Mucosa of descending colon (tissue), 3 donors: ENCODE data around the gene LARGE1. TPM values are rescaled to one million over a fixed set of nuclear protein-coding genes. Genes with fewer than 3 reads are reported as not detected.

ENCODE experiments used
- ATAC-seq: fragments of 200-7000 bp; cut with Tn5 transposase; one replicate; pipeline ENCODE4 v1.9.1; 2020; ENCODE audit warnings: mild to moderate bottlenecking, moderate library complexity
- DNase-seq, 3 donors: peaks; one replicate each; pipeline ENCODE4 v3.0.0-alpha.2; 2020
- H3K36me3 ChIP-seq: fragments of 200-600 bp; one replicate; pipeline ENCODE4 v1.8.0; 2021; ENCODE audit warnings: low read depth, mild to moderate bottlenecking
- H3K4me1 ChIP-seq: fragments of 200-600 bp; one replicate; pipeline ENCODE4 v1.8.0; 2021; ENCODE audit warnings: low read depth, mild to moderate bottlenecking
- H3K4me3 ChIP-seq: fragments of 200-600 bp; one replicate; pipeline ENCODE4 v1.8.0; 2021; ENCODE audit warnings: mild to moderate bottlenecking
- H3K9me3 ChIP-seq: fragments of 200-600 bp; one replicate; pipeline ENCODE4 v1.8.0; 2021; ENCODE audit warnings: mild to moderate bottlenecking
- intact Hi-C, 2 donors: fragments of 100-400 bp; cut with DNase I in 1 of 2; cut with micrococcal nuclease in 1 of 2; formaldehyde crosslinking; loops; one replicate each; pipeline versions ENCODE4 v1.11.0 to v1.11.1; 2022; cut with DNase I, micrococcal nuclease
- total RNA-seq, 3 donors: library from RNA; stranded (reverse); fragmentation: NEBNext Ultra II Directional in 2 of 3; extraction: Animal tissue kit (Norgen Biotek cat#: 25700) in 2 of 3; gene quantifications; one replicate each; pipeline versions ENCODE4 v1.2.1 to v1.2.4, GENCODE V29; 2021 to 2023
- TF ChIP-seq, protein P1 (sequence below): fragments of 200-600 bp; IDR thresholded peaks from one replicate; pipeline ENCODE4 v1.8.0; 2022; ENCODE audit warnings: antibody characterized with exemption, mild to moderate bottlenecking
- donor health status: DM: no; HTN: no; CAD: no; lungs with moderate emphysema.
- donor health status: DM: no; HTN: no; CAD: no.
- donor health status: DM: no; HTN: yes; CAD: no.

The LARGE1 gene
- total RNA-seq, 3 donors from 2014 or later = 29.3 to 93.8 (median 67.7) TPM

DNA sequence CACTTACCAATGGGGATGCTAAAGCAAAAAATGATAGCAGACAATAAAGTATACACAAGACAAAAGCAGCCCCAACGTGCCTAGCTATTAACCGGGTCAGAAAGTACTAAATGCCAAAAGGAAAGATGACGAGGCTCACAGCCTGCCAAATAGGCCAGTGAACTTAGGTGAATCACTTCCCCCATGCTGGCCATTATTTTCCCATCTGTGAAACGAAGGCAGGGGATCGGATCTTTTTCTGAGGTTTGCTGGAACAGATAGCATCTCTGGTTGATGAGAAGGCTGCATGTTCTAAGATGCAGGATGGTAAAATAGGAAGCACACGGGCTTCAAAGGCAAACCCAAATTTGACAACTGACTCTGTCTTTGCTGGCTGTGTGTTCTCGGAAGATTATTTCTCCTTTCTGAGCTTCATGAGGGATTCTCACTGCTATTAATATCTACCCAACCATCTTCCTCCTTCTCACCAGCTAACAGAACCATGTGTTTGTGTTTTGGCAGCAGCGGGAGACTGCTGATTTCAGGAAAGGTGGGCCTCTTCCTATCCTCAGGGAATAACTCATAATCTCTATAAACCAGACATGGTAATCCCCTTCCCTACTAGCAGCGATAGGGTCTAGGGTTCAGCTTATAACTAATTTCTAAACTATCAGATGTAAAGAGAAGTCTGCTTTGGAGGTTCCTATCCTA, 390.7 kb downstream of the LARGE1 start:
- no peak for ATAC-seq
- TF ChIP-seq, protein P1, sequence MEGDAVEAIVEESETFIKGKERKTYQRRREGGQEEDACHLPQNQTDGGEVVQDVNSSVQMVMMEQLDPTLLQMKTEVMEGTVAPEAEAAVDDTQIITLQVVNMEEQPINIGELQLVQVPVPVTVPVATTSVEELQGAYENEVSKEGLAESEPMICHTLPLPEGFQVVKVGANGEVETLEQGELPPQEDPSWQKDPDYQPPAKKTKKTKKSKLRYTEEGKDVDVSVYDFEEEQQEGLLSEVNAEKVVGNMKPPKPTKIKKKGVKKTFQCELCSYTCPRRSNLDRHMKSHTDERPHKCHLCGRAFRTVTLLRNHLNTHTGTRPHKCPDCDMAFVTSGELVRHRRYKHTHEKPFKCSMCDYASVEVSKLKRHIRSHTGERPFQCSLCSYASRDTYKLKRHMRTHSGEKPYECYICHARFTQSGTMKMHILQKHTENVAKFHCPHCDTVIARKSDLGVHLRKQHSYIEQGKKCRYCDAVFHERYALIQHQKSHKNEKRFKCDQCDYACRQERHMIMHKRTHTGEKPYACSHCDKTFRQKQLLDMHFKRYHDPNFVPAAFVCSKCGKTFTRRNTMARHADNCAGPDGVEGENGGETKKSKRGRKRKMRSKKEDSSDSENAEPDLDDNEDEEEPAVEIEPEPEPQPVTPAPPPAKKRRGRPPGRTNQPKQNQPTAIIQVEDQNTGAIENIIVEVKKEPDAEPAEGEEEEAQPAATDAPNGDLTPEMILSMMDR = no peak
- intact Hi-C loops = no loop called here

DNA sequence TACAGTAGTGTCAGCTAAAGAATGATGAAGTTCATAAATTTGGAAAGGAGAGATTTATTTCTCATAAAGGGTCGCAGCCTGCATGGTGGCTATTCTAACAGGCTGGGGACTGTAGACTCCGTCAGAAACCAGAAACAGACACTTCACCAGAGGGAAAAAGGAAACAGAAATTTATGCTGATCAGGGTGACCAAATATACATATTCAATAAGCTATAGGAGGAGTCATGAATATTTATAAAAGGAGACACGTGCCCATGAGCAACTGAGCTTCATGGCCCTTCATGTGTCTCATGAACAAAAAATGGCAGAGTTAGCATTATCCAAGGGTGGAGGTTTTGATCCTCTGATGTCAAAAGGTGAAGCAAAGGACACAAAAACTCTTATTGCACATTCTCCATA, 392.1 kb downstream of the LARGE1 start:
- Histone ChIP-seq H3K36me3 (no peaks in the 10 kb centered on the region), H3K4me3 (no peak overlapping the region), H3K9me3 (no peaks in the 10 kb centered on the region), H3K4me1 (no peaks in the 10 kb centered on the region)
- ATAC-seq (no peak), DNase-seq (no peak)
- intact Hi-C loops = no loop called here
- TF ChIP-seq, protein P1 = no peak

More for the DNA sequence above, 390.7 kb downstream of the LARGE1 start:
- no peaks in the 10 kb centered on the region for H3K9me3 ChIP-seq
- no peak overlapping the region for H3K4me3 ChIP-seq
- DNase-seq = no peak
- H3K4me1 ChIP-seq = no peaks in the 10 kb centered on the region
- no peaks in the 10 kb centered on the region for H3K36me3 ChIP-seq

DNA sequence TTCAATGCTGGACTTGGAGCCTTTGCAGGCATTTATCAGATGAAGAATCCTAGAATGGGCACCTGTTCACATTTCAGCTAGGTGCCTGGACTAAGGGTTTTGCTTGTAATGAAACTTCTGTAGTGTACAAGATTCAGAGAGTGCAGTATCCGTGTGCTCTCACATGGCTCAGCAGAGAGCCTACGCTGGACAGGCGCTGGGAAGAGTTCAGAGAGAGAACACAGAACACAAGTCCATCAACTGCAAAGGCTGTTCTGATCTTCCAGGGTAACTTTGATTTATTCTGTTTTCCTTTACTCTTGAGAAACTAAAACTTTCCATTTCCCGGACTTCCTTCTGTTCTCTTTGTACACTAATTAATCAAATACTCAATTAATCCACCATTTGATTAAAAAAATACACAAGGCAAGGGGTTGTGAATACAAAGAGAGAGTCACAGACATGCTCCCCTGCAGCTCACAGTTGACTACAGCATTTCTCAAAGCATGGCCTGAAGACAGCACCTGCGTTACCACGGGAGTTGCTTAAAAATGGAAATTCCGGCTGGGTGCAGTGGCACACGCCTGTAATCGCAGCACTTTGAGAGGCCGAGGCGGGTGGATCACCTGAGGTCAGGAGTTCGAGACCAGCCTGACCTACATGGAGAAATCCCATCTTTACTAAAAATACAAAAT, 393.7 kb downstream of the LARGE1 start:
- no peak for ATAC-seq
- no peak for DNase-seq
- Histone ChIP-seq H3K4me3 (no peak overlapping the region), H3K9me3 (no peaks in the 10 kb centered on the region), H3K4me1 (no peaks in the 10 kb centered on the region), H3K36me3 (no peaks in the 10 kb centered on the region)
- TF ChIP-seq, protein P1 = no peak
- intact Hi-C loops = no loop called here

DNA sequence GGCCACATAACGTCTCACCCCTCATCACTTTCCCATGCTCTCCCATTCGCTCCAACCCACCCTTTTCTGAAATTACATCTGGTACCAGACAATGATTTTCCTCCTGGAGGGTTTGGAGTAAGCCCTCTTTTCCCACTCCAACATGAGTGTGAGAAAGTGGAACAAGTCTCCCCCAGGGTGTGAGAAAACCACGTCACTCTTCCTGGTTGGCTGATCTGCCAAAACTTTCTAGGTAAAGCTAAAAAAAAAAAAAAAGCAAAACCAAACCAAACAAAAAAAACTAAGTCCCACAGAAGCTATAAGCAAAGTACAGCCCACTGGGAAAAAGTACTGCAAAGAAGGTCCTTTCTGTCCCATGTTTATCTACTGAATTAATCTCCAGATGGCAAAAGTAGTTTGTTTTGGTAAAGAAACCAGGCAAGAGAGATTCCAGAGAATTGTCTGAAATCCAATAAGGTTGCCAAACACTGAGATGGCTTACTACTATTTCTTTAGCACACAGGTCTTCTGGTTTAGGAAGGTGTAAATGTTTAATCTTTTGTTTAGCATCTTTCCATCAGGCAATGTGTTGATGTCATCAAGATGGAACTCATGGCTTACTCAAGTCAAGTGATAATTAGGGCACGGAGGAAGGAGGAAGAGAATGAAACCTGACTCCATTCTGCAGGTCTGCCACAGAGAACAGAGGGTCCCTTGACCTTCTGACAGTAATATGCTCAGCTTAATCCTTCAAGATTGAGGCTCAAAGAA, 395.6 kb downstream of the LARGE1 start:
- DNase-seq = no peak
- ATAC-seq = no peak
- intact Hi-C loops = loop anchor here in 1 of 2 donors (5.0 kb wide), 1 partner anchor 53 kb away; no protein-coding TSS in a partner anchor

More for the DNA sequence above, 395.6 kb downstream of the LARGE1 start:
- no peaks in the 10 kb centered on the region for H3K36me3 ChIP-seq
- no peaks in the 10 kb centered on the region for H3K4me1 ChIP-seq
- H3K4me3 ChIP-seq = no peak overlapping the region
- no peaks in the 10 kb centered on the region for H3K9me3 ChIP-seq
- TF ChIP-seq, protein P1 = no peak
